ENCODE measurements around the gene GLRA2. TPM values are rescaled to one million over a fixed set of nuclear protein-coding genes. Genes with fewer than 3 reads are reported as not detected.

GLRA2 gene
- total RNA-seq, 4 donors from 2014 or later, result not detected

DNA sequence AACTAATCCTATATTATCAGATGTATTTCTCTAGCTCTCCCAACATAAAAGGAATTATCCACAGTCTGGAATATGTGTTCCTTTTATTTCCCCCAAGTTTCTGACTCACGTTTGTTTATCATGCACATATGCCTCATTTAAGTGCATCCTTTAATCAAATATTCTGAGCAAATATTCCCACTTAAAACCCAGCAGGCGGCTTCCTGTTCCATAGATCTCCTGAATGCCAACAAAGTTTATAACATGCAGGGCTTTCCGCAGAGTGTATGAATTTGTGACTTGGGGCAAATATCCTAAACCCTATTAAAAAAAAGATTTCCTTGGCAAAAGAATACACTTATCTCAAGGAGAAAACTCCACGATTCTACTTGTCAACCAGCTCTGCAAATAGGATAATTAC, 16.9 kb downstream of the GLRA2 start:
- ATAC-seq (ENCODE audit: low FRiP score) (no peak), DNase-seq (ENCODE audit: low spot score) (no peak)
- TF ChIP-seq, protein P1, sequence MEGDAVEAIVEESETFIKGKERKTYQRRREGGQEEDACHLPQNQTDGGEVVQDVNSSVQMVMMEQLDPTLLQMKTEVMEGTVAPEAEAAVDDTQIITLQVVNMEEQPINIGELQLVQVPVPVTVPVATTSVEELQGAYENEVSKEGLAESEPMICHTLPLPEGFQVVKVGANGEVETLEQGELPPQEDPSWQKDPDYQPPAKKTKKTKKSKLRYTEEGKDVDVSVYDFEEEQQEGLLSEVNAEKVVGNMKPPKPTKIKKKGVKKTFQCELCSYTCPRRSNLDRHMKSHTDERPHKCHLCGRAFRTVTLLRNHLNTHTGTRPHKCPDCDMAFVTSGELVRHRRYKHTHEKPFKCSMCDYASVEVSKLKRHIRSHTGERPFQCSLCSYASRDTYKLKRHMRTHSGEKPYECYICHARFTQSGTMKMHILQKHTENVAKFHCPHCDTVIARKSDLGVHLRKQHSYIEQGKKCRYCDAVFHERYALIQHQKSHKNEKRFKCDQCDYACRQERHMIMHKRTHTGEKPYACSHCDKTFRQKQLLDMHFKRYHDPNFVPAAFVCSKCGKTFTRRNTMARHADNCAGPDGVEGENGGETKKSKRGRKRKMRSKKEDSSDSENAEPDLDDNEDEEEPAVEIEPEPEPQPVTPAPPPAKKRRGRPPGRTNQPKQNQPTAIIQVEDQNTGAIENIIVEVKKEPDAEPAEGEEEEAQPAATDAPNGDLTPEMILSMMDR (IDR thresholded peaks at IDR 0.05), result no peak

DNA sequence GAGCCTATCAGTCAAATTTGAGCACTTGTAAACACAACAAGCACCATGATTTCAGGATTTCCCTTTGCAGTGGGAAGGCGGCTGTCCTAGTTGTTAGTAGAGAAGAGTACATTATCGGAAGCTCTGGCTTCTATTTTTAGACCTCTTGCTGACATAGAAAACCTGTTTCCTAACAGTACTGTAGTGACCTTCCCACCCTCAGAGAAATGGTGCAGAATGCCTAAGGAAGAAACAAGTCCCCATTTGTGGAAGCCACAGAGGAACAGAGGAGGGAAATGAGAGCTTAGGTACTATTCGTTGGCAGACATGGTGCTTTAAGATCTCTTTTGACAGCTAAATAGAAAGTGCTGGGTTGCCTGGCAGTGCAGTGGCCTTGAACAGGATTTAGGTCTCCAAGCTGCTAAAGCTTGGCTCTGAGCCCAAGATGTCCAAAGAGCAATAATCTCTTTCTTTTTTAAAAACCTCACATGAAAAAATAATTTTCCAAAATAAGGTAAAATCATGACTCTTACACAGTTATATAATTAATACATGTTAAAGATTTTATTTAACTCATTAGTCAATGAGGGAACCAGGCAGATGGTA, 24.9 kb downstream of the GLRA2 start:
- no peak for ATAC-seq (ENCODE audit: low FRiP score)

DNA sequence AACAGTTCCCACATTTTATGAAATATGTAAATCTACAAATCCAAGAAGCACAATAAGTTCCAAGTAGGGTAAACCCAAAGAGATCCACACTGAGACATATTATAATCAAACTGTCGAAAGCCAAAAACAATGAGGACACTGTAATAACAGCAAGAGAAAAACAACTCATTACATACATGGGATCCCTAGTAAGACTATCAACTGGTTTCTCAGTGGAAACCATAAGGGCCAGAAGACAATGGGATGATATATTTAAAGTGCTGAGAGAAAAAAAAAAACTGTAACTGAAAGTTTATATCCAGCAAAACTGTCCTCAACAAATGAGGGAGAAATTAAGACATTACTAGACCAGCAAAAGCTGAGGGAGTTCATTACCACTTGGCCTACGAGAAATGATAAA, 34.7 kb downstream of the GLRA2 start:
- TF ChIP-seq, protein P1 (IDR thresholded peaks at IDR 0.05), result no peak
- ATAC-seq (ENCODE audit: low FRiP score) (no peak), DNase-seq (ENCODE audit: low spot score) (no peak)

More for the DNA sequence above, 24.9 kb downstream of the GLRA2 start:
- TF ChIP-seq, protein P1 (IDR thresholded peaks at IDR 0.05), result no peak
- no peak for DNase-seq (ENCODE audit: low spot score)

DNA sequence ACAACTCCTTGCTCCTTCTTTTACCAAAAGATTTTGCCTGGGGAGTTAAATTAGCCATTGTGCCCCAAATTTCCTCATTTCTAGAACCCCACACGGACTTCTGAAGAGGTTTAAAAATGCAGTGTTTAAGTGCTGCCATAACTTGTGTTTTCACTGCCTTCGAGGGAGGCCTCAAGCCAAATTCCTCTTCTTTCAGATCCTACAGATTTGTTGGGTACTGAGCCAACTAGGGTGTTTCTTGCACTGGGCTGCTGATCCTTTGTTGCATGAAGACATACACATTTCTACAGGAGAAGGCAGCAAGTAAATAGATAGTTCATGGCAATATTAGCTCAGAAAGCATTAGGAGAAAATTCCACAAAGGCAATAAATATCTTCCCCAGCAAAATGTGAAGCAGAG, 43.8 kb downstream of the GLRA2 start:
- TF ChIP-seq, protein P1 (IDR thresholded peaks at IDR 0.05), result no peak
- DNase-seq (ENCODE audit: low spot score) (no peak), ATAC-seq (ENCODE audit: low FRiP score) (no peak)

DNA sequence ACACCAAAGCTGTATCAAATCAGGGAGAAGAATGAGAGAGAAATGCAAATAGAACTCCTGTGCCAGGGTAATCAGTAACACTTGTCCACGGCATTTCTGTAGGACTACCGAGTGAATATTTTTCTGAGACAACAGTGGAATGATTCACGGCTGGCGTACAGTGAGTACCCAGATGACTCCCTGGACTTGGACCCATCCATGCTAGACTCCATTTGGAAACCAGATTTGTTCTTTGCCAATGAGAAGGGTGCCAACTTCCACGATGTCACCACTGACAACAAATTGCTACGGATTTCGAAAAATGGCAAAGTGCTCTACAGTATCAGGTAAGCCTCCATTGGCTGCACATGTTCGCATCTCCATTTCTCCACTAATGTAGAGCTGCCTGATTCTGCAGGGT, 51.7 kb downstream of the GLRA2 start:
- TF ChIP-seq, protein P1 (IDR thresholded peaks at IDR 0.05), result no peak
- ATAC-seq (ENCODE audit: low FRiP score) (no peak), DNase-seq (ENCODE audit: low spot score) (no peak)

DNA sequence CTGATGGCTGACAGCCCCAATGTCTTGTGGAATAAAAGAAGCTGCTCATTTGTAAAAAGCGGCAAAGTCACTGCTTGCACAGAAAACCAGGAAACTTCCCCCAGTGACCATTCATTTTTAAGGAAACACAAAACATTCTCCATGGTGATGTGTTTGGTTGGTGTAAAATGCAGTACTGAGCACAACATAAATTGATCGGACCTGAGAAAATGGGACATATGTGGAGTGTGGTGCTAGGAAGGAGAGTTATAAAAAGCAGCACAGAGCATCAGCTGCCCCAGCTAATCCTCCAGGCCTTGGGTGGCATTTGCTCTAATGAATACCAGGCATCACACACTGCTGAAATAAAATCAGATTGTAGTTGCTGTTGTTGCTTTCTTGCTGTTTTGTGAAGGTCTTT, 55.2 kb downstream of the GLRA2 start:
- no peak for ATAC-seq (ENCODE audit: low FRiP score)
- TF ChIP-seq, protein P1 (IDR thresholded peaks at IDR 0.05), result no peak
- no peak for DNase-seq (ENCODE audit: low spot score)

DNA sequence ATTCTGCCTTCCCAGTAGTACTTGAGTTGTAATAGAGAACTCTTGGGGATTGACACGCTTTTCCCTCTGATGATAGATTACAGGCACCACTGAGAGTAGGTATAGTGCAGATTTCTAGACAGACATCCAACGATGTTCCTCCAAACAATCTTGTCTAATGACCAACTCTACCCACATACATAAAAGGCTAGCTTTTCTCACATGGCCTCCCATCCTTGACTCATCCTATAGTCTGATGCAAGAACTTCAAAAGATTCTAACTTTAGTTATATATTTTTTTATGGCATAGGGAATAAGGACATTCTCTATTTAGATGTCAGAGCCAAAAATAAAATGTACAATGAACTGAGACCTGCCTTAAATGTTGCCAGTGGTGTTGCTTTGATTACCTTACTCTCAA, 60.9 kb downstream of the GLRA2 start:
- TF ChIP-seq, protein P1 (IDR thresholded peaks at IDR 0.05), result no peak
- no peak for ATAC-seq (ENCODE audit: low FRiP score)
- DNase-seq (ENCODE audit: low spot score), result no peak
